ENCODE data around the gene FAM117A. TPM values are rescaled to one million over a fixed set of nuclear protein-coding genes. Genes with fewer than 3 reads are reported as not detected.

The FAM117A gene
- total RNA-seq, 1 experiment from 2014 or later, result 41.5 TPM

DNA sequence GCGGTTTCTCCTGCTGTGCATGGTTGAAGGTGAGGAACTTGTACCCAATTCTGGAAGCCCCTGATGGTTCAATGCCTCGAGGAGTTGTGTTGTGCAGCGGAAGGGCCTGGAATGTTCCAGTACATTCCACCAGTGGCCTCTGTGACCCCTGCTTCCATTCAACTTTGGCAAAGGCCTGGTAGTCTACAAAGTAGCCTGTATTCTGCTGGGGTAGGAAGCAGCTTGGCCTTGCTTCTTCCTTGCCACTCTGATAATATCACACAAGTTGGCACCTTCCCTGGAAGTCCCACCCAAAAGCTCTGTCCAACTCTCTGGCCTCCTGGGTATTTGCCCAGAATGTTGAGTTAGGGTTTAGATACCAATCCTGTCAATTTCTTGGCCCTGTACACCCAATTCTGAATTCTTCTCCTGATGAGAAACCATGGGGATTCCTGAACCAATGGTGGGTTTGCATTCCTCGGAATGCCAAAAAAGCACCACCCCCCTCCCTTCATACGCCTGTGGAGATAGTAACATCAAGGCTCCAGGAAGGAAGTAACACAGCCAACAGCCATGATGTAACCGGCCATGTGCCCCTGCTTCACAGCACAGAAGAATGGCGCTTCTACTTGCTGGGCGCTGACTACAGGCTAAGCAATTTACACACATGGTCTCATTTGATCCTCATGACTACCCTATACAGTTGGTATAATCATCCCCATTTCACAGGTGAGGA, 11.8 kb upstream of the FAM117A start:
- ChIA-PET CTCF (interaction anchor here (0.5 to 2.3 kb wide), 5 partner anchors 29 to 433 kb away, joined by 3 to 7 read pairs (median 5); partner anchors contain the start of gene SLC35B1), POLR2A (no interaction called here)
- intact Hi-C loops (cut with micrococcal nuclease; ENCODE audit: unreplicated experiment), result no loop called here
- Histone ChIP-seq H3K36me3 (ENCODE audit: control insufficient read depth, insufficient read depth, low read length) (no peaks in the 10 kb centered on the region), H3K4me3 (ENCODE audit: low read depth, low read length) (no peak overlapping the region), H3K9me3 (no peaks in the 10 kb centered on the region), H3K27me3 (replicated peaks; ENCODE audit: control insufficient read depth, insufficient read depth, low read length) (no peaks in the 10 kb centered on the region), H3K4me1 (peaks cover 4% of the 10 kb centered on the region; the same call in 1 of the 2 replicates)
- H3K4me3 Mint-ChIP-seq (ENCODE audit: unreplicated experiment), result no peak overlapping the region
- BruUV-seq (replicated peaks), result no TSS peak
- H3K4me1 Mint-ChIP-seq (ENCODE audit: low read depth, unreplicated experiment), result no peaks in the 10 kb centered on the region
- H3K36me3 Mint-ChIP-seq (ENCODE audit: insufficient read depth, unreplicated experiment), result no peaks in the 10 kb centered on the region
- TF ChIP-seq, protein P1, sequence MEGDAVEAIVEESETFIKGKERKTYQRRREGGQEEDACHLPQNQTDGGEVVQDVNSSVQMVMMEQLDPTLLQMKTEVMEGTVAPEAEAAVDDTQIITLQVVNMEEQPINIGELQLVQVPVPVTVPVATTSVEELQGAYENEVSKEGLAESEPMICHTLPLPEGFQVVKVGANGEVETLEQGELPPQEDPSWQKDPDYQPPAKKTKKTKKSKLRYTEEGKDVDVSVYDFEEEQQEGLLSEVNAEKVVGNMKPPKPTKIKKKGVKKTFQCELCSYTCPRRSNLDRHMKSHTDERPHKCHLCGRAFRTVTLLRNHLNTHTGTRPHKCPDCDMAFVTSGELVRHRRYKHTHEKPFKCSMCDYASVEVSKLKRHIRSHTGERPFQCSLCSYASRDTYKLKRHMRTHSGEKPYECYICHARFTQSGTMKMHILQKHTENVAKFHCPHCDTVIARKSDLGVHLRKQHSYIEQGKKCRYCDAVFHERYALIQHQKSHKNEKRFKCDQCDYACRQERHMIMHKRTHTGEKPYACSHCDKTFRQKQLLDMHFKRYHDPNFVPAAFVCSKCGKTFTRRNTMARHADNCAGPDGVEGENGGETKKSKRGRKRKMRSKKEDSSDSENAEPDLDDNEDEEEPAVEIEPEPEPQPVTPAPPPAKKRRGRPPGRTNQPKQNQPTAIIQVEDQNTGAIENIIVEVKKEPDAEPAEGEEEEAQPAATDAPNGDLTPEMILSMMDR (IDR thresholded peaks at IDR 0.05; ENCODE audit: insufficient read depth in 1 of 2, low read depth in 1 of 2, low read length in 1 of 2, severe bottlenecking in 1 of 2, unreplicated experiment in 1 of 2), result no peak
- H3K27me3 Mint-ChIP-seq (ENCODE audit: insufficient read depth, unreplicated experiment), result peaks cover 10% of the 10 kb centered on the region
- H3K27ac Mint-ChIP-seq (ENCODE audit: unreplicated experiment), result no peak overlapping the region
- no peaks in the 10 kb centered on the region for H3K9me3 Mint-ChIP-seq (ENCODE audit: unreplicated experiment)
- DNase-seq, result peak in 1 of 2 experiments; percentile 48

DNA sequence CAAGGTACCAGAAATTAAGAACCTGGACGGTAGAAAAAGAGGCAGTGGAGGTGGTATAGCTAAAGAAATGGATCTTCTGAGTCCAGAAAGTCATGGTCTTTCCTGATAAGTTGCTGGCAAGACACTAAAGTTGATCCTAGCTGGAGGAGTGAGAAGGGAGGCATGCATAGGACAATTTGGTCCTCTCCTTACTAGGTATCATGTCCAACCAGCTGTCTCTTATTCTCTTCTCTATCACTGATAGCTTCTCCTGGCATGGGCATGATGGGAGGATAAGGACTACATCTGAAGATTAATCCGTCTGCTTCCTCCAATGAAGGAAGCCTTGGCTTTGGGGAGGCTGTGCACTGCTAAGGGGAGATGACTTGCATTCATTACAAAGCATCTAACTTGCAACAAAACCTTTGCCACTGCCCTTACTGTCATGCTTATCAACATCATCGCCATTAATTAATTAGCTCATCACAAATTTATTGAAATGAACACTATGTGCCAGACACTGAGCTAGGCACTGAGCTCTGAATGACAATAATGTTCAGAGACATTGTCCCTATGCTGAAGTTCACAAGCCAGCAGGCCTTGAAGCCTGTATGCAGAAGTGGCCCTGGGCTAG, 3.1 kb upstream of the FAM117A start:
- Mint-ChIP-seq H3K36me3 (ENCODE audit: insufficient read depth, unreplicated experiment) (peaks cover 18% of the 10 kb centered on the region), H3K27ac (ENCODE audit: unreplicated experiment) (no peak overlapping the region)
- no TSS peak for BruUV-seq (replicated peaks)

More for the DNA sequence above, 3.1 kb upstream of the FAM117A start:
- POLR2A ChIA-PET, result no interaction called here
- DNase-seq, result no peak
- TF ChIP-seq, protein P1 (IDR thresholded peaks at IDR 0.05; ENCODE audit: insufficient read depth in 1 of 2, low read depth in 1 of 2, low read length in 1 of 2, severe bottlenecking in 1 of 2, unreplicated experiment in 1 of 2), result no peak
- no peaks in the 10 kb centered on the region for H3K9me3 Mint-ChIP-seq (ENCODE audit: unreplicated experiment)
- Histone ChIP-seq H3K36me3 (ENCODE audit: control insufficient read depth, insufficient read depth, low read length) (no peaks in the 10 kb centered on the region), H3K4me3 (ENCODE audit: low read depth, low read length) (no peak overlapping the region), H3K4me1 (peaks cover 9% of the 10 kb centered on the region), H3K27me3 (replicated peaks; ENCODE audit: control insufficient read depth, insufficient read depth, low read length) (0 out of 2 replicates have a peak, but pooled peaks cover 1% of the 10 kb centered on the region), H3K9me3 (no peaks in the 10 kb centered on the region)
- intact Hi-C loops (cut with micrococcal nuclease; ENCODE audit: unreplicated experiment), result no loop called here
- peaks cover 8% of the 10 kb centered on the region for H3K4me1 Mint-ChIP-seq (ENCODE audit: low read depth, unreplicated experiment)
- CTCF ChIA-PET, result no interaction called here
- peaks cover 19% of the 10 kb centered on the region for H3K27me3 Mint-ChIP-seq (ENCODE audit: insufficient read depth, unreplicated experiment)
- no peak overlapping the region for H3K4me3 Mint-ChIP-seq (ENCODE audit: unreplicated experiment)

Measured in Caco-2 (cell line).